GM21717 (cell line): Measurements from ENCODE around the gene TAF11L8.
"Not testable (repeated sequence)": the region's sequence is repeated elsewhere in the genome, so short reads cannot be mapped to it uniquely, and the experiment has no call there.

Source experiments
- ATAC-seq: cut with Tn5 transposase; IDR thresholded peaks from one replicate; pipeline ENCODE4 v1.9.1; 2021; ENCODE audit warnings: mild to moderate bottlenecking, moderate library complexity; ENCODE audit not compliant: unreplicated experiment

The TAF11L8 gene

DNA sequence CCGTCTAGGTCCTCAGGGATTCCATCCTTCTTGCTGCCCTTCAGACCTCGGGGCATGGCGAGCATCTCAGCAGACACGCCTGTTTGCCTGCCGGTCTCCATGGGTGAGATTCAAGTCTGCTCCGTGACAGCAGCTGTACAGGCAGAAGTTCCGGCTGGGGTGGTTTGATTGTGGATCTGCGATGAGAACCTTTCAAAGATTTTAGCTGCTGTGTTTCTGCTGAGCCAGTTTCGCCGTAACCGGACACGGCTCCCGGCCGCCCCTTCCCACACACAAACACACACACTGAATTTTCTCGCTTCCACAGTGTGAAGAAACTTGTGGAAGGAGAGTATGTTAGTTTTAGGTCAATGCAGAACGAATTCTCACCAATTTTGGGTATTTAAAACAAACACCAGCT is at the start of gene TAF11L8:
TAF11L8 (minus strand) TSS at position 101 of the 400 bp plus-strand sequence.
- not testable (repeated sequence) for ATAC-seq

DNA sequence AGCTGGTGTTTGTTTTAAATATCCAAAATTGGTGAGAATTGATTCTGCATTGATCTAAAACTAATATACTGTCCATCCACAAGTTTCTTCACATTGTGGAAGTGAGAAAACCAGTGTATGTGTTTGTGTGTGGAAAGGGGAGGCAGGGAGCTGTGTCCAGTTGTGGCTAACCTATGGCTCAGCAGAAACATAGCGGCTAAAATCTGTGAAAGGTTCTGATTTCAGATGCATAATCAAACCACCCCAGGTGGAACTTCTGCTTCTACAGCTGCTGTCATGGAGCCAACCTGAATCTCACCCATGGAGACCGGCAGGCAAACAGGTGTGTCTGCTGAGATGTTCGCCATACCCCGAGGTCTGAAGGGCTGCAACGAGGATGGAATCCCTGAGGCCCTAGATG is 43.4 kb upstream of the TAF11L8 start, which contains the start of gene TAF11L14:
TAF11L14 (plus strand) TSS at position 301 of the 400 bp plus-strand sequence.
- no peak for ATAC-seq

DNA sequence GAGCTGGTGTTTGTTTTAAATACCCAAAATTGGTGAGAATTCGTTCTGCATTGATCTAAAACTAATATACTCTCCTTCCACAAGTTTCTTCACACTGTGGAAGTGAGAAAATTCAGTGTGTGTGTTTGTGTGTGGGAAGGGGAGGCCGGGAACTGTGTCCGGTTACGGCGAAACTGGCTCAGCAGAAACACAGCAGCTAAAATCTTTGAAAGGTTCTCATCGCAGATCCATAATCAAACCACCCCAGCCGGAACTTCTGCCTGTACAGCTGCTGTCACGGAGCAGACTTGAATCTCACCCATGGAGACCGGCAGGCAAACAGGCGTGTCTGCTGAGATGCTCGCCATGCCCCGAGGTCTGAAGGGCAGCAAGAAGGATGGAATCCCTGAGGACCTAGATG is 41.0 kb upstream of the TAF11L8 start, which contains the start of gene TAF11L13:
TAF11L13 (plus strand) TSS at position 301 of the 400 bp plus-strand sequence.
- not testable (repeated sequence) for ATAC-seq

DNA sequence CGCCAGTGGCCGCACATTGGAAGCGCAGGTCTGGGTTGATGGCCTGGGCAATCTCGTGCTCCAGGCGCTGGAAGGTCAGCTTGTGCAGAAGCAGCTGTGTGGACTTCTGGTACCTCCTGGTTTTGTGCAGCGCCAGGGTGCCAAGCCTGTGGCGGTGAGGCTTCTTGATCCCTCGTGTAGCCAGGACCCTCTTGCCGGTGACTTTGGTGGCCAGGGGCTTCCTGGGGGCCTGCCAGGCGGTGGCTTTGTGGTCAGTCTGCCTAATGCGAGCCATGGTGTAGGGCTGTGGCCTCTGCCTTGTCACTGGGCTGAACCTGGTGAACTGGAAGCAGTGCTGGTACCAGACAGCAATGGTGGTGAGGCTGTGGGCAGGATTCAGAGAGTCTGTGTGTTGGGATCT is 34.9 kb upstream of the TAF11L8 start:
- no peak for ATAC-seq

DNA sequence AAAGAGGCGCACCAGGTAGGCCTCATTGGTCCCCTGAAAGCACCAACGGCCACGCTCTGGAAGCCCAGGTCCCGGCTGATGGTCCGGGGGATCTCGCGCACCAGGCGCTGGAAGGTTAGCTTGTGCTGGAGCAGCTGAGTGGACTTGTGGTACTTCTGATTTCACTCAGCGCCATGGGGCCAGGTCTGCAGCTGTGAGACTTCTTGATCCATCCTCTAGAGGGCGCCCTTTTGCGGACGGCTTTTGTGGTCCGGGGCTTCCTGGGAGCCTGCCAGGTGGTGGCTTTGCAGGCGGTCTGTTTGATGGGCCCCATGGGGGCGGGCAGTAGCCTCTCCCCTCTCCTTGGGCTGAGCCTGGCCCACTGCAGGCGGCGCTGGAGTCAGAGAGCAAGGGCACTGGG is 29.9 kb upstream of the TAF11L8 start:
- ATAC-seq, result no peak

DNA sequence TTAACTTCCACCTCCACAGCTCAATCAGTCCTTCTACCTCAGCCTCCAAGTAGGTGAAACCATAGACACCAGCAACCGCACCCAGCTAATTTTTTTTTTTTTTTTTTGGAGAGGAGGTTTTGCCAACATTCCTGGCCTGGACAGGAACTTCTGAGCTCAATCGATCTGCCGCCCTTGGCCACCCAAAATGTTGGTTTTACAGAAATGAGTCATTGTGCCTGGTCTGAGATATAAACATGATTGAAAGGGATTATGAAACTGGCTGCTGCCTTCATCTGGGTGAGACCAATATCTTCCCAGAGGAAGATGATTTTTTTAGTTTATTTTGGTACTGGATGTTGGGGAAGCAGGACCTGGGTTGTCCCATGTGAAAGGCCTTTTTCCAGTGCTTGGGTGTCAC is 28.6 kb upstream of the TAF11L8 start:
- no peak for ATAC-seq

DNA sequence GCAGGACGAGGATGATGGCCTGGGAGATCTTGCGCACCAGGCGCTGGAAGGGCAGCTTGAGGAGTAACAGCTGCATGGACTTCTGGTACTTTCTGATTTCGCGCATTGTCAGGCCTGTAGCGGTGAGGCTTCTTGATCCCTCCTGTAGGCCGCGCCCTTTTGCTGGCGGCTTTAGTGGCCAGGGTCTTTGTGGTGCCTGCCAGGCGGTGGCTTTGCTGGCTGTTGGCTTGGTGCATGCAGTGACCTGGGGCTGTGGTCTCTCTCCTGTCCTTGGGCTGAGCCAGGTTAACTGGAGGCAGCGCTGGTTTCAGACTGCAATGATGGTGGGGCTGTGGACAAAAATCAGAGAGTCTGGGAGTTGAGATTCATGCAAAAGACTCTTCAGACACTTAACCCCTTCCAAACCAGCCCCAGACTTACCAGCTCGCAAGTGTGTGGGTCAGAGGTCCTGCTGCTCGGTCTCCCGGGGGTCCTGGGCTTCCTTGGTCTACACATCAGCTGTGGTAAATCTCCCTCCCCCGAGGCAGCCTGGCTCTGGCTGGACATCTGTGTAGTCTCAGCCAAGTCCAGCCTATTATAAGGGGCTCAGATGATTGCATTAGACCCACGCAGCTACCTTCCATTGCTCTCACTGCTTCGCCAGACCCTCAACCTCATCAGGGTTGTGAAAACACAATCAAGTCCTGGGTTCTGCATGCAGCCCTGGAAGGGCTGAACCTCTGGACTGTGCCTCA is 24.3 kb upstream of the TAF11L8 start:
- no peak for ATAC-seq

DNA sequence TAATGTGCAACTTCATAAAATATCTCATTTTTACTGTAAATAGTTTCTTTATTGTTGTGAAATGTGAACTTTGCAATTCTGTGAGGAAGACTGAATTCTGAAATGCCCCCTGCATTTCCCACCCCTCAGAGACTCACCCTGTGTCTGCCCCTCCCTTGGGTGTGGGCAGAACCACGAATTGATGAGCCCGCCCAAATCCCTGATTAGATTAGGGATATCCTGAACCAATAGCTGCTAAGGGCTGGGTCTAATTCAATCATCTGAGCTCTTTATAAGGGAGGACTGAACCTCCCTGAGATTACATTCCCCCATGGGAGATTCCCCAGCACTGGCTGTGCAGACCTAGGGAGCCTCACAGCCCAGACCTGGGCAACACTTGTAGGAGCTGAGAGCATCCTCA is 19.3 kb upstream of the TAF11L8 start, which contains the start of gene TAF11L12:
TAF11L12 (plus strand) TSS at position 301 of the 400 bp plus-strand sequence.
- not testable (repeated sequence) for ATAC-seq

DNA sequence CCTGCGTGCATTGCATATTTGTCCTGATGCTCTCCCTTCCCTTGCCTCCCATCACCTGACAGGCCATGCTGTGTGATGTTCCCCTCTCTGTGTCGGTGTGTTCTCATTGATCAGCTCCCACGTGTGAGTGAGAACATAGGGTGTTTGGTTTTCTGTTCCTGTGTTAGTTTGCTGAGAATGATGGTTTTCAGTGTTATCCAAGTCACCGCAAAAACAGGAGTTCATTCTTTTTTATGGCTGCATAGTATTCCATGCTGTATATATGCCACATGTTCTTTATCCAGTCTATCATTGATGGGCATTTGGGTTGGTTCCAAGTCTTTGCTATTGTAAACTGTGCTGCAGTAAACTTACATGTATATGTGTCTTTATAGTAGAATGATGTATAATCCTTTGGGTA is 16.7 kb upstream of the TAF11L8 start:
- not testable (repeated sequence) for ATAC-seq

DNA sequence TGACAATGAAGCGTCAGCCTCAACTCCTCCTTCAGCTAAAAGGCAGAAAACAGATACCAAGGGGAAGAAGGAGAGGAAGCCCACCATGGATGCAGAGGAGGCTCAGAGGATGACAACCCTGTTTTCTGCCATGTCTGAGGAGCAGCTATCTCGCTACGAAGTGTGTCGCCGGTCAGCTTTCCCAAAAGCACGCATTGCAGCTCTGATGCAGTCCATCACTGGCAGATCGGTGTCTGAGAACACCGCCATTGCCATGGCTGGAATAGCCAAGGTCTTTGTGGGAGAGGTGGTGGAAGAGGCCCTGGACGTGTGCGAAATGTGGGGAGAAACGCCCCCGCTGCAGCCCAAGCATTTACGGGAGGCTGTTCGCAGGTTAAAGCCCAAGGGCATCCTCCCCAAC is 14.2 kb upstream of the TAF11L8 start:
- no peak for ATAC-seq

DNA sequence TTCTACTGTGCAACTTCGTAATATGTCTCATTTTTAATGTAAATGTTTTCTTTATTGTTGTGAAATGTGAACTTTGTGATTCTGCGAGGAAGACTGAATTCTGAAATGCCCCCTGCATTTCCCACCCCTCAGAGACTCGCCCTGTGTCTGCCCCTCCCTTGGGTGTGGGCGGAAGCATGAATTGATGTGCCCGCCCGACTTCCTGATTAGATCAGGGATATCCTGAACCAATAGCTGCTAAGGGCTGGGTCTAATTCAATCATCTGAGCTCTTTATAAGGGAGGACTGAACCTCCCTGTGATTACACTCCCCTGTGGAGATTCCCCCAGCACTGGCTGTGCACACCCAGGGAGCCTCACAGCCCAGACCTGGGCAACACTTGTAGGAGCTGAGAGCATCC is 13.1 kb upstream of the TAF11L8 start, which contains the start of gene TAF11L11:
TAF11L11 (plus strand) TSS at position 304 of the 400 bp plus-strand sequence.
- not testable (repeated sequence) for ATAC-seq

DNA sequence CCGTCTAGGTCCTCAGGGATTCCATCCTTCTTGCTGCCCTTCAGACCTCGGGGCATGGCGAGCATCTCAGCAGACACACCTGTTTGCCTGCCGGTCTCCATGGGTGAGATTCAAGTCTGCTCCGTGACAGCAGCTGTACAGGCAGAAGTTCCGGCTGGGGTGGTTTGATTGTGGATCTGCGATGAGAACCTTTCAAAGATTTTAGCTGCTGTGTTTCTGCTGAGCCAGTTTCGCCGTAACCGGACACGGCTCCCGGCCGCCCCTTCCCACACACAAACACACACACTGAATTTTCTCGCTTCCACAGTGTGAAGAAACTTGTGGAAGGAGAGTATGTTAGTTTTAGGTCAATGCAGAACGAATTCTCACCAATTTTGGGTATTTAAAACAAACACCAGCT is 7.0 kb upstream of the TAF11L8 start, which contains the start of gene TAF11L10:
TAF11L10 (minus strand) TSS at position 101 of the 400 bp plus-strand sequence.
- ATAC-seq, result not testable (repeated sequence)

DNA sequence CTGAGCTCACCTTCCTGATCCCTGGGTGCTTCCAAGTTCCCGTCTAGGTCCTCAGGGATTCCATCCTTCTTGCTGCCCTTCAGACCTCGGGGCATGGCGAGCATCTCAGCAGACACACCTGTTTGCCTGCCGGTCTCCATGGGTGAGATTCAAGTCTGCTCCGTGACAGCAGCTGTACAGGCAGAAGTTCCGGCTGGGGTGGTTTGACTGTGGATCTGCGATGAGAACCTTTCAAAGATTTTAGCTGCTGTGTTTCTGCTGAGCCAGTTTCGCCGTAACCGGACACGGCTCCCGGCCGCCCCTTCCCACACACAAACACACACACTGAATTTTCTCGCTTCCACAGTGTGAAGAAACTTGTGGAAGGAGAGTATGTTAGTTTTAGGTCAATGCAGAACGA is 3.5 kb upstream of the TAF11L8 start, which contains the start of gene TAF11L9:
TAF11L9 (minus strand) TSS at position 140 of the 400 bp plus-strand sequence.
- not testable (repeated sequence) for ATAC-seq

DNA sequence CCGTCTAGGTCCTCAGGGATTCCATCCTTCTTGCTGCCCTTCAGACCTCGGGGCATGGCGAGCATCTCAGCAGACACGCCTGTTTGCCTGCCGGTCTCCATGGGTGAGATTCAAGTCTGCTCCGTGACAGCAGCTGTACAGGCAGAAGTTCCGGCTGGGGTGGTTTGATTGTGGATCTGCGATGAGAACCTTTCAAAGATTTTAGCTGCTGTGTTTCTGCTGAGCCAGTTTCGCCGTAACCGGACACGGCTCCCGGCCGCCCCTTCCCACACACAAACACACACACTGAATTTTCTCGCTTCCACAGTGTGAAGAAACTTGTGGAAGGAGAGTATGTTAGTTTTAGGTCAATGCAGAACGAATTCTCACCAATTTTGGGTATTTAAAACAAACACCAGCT is 5.1 kb downstream of the TAF11L8 start, which contains the start of gene TAF11L7:
TAF11L7 (minus strand) TSS at position 101 of the 400 bp plus-strand sequence.
- not testable (repeated sequence) for ATAC-seq
